Sigmoid colon (tissue), 4 donors: Measurements from ENCODE around the gene JAZF1.

Source experiments
- EP300 ChIP-seq, 4 donors: sonication (generic); formaldehyde crosslinking; IDR thresholded peaks; one replicate each; pipeline ENCODE4 v1.6.1; 2017; ENCODE audit warnings: antibody characterized with exemption in 4 of 4
- POLR2AphosphoS5 ChIP-seq, 4 donors: sonication (generic); formaldehyde crosslinking; IDR thresholded peaks; one replicate each; pipeline ENCODE4 v1.6.1; 2017; ENCODE audit warnings: antibody characterized with exemption in 4 of 4
- TF ChIP-seq, protein P1 (sequence below), 4 experiments: fragments of 450-650 bp in 3 of 4; fragments of 200-600 bp in 1 of 4; IDR thresholded peaks; one replicate each; pipeline ENCODE4 v1.5.1; 2016 to 2019; ENCODE audit warnings: antibody characterized with exemption in 4 of 4, mild to moderate bottlenecking in 3 of 4, moderate library complexity in 2 of 4

DNA sequence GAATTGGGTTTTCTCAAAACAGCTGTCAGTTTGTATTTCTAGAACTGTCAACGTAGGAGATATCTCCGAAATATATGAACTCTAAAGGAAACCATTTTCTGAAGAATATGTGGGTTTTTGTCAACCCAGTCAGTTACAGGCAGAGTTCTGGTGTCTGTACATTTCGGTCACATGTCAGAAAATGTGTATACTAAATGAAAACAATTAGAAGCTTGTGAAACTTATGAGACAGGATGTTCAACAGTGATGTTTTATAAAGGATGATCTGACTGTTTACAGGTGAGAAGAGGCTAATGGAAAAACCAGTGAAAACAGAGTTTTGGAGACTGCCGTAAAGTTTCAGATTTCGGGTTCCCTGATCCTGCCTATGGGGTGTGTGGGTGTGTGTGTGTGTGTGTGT, 6.2 kb downstream of the JAZF1 start:
- TF ChIP-seq, protein P1, sequence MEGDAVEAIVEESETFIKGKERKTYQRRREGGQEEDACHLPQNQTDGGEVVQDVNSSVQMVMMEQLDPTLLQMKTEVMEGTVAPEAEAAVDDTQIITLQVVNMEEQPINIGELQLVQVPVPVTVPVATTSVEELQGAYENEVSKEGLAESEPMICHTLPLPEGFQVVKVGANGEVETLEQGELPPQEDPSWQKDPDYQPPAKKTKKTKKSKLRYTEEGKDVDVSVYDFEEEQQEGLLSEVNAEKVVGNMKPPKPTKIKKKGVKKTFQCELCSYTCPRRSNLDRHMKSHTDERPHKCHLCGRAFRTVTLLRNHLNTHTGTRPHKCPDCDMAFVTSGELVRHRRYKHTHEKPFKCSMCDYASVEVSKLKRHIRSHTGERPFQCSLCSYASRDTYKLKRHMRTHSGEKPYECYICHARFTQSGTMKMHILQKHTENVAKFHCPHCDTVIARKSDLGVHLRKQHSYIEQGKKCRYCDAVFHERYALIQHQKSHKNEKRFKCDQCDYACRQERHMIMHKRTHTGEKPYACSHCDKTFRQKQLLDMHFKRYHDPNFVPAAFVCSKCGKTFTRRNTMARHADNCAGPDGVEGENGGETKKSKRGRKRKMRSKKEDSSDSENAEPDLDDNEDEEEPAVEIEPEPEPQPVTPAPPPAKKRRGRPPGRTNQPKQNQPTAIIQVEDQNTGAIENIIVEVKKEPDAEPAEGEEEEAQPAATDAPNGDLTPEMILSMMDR (IDR thresholded peaks at IDR 0.05), result no peak
- TF ChIP-seq POLR2AphosphoS5 (IDR thresholded peaks at IDR 0.05) (no peak), EP300 (IDR thresholded peaks at IDR 0.05) (no peak)
